Mucosa of rectum (tissue), 2 donors: ENCODE data around the gene KLF9.

ENCODE experiments used
- H3K27ac ChIP-seq, 2 donors: one replicate each; pipeline ENCODE4 v1.7.0; 2013; ENCODE audit warnings: inconsistent platforms in 2 of 2, low read depth in 2 of 2, low read length in 2 of 2
- H3K27me3 ChIP-seq, 2 donors: one replicate each; pipeline ENCODE4 v1.7.0; 2013; ENCODE audit warnings: low read length in 2 of 2; ENCODE audit not compliant: control insufficient read depth in 2 of 2, insufficient read depth in 2 of 2
- H3K36me3 ChIP-seq, 2 donors: one replicate each; pipeline ENCODE4 v1.7.0; 2013; ENCODE audit warnings: low read length in 2 of 2; ENCODE audit not compliant: control insufficient read depth in 2 of 2, insufficient read depth in 2 of 2
- H3K4me1 ChIP-seq, 2 donors: one replicate each; pipeline ENCODE4 v1.7.0; 2013; ENCODE audit warnings: low read length in 2 of 2, mild to moderate bottlenecking in 1 of 2; ENCODE audit not compliant: control insufficient read depth in 2 of 2, insufficient read depth in 2 of 2
- H3K4me3 ChIP-seq, 2 donors: one replicate each; pipeline ENCODE4 v1.7.0; 2013; ENCODE audit warnings: low read length in 2 of 2
- H3K9ac ChIP-seq, 2 donors: one replicate each; pipeline ENCODE4 v1.7.0; 2013; ENCODE audit warnings: low read length in 2 of 2, low read depth in 1 of 2, mild to moderate bottlenecking in 1 of 2
- H3K9me3 ChIP-seq, 2 donors: one replicate each; pipeline ENCODE4 v1.7.0; 2013; ENCODE audit warnings: low read length in 2 of 2; ENCODE audit not compliant: control insufficient read depth in 2 of 2
- donor health status: healthy.
- donor health status: Normal muscosa, but diverticular disease.

Gene KLF9

GRCh38 chr9:70412832-70413463, 1.5 kb downstream of the KLF9 start:
- no peaks in the 10 kb centered on the region for H3K27me3 ChIP-seq
- H3K4me1 ChIP-seq = peaks cover 25 to 44% of the 10 kb centered on the region in 2 donors
- H3K4me3 ChIP-seq = peak overlapping the region; percentile 86 to 100
- peak overlapping the region; percentile 98 to 100 for H3K9ac ChIP-seq
- H3K36me3 ChIP-seq = peaks cover 0 to 3% of the 10 kb centered on the region in 2 donors
- H3K27ac ChIP-seq = peak overlapping the region; percentile 100
- no peaks in the 10 kb centered on the region for H3K9me3 ChIP-seq

GRCh38 chr9:70411930-70412831, 2.3 kb downstream of the KLF9 start:
- peaks cover 0 to 3% of the 10 kb centered on the region in 2 donors for H3K36me3 ChIP-seq
- H3K27ac ChIP-seq = peak overlapping the region; percentile 100
- no peaks in the 10 kb centered on the region for H3K9me3 ChIP-seq
- H3K27me3 ChIP-seq = no peaks in the 10 kb centered on the region
- peak overlapping the region; percentile 86 to 100 for H3K4me3 ChIP-seq
- H3K9ac ChIP-seq = peak overlapping the region; percentile 98 to 100
- H3K4me1 ChIP-seq = peaks cover 31 to 50% of the 10 kb centered on the region in 2 donors

GRCh38 chr9:70411121-70411929, 3.1 kb downstream of the KLF9 start:
- Histone ChIP-seq H3K27me3 (no peaks in the 10 kb centered on the region), H3K9me3 (no peaks in the 10 kb centered on the region), H3K9ac (peak overlapping the region; percentile 98 to 100), H3K4me3 (peak overlapping the region; percentile 86 to 100), H3K4me1 (peaks cover 35 to 59% of the 10 kb centered on the region in 2 donors), H3K27ac (peak overlapping the region; percentile 100), H3K36me3 (peaks cover 0 to 3% of the 10 kb centered on the region in 2 donors)

DNA sequence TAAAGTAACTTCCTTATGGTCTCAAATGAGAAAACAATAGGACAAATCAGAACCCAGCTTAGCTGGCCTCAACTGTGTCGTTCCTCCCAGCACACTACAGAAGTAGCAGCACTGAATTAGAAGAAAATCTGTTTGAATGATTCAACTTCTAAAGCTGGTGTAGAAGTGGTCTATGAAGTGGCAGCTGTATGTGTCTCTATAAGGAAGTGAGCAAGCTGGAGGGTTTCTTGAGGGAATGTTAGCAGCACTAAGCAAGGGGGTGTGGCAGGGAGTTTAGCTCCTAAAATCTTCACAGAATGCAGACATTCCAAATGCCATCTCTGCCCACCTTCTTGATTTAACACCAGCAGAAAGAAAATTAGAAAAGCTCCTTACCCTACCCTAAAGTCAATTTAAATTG, 4.1 kb downstream of the KLF9 start:
- Histone ChIP-seq H3K36me3 (peaks cover 0 to 3% of the 10 kb centered on the region in 2 donors), H3K9me3 (no peaks in the 10 kb centered on the region), H3K27ac (peak overlapping the region; percentile 100), H3K9ac (peak overlapping the region; percentile 98 to 100), H3K4me3 (peak overlapping the region; percentile 86 to 100), H3K27me3 (no peaks in the 10 kb centered on the region), H3K4me1 (peaks cover 44 to 68% of the 10 kb centered on the region in 2 donors)

DNA sequence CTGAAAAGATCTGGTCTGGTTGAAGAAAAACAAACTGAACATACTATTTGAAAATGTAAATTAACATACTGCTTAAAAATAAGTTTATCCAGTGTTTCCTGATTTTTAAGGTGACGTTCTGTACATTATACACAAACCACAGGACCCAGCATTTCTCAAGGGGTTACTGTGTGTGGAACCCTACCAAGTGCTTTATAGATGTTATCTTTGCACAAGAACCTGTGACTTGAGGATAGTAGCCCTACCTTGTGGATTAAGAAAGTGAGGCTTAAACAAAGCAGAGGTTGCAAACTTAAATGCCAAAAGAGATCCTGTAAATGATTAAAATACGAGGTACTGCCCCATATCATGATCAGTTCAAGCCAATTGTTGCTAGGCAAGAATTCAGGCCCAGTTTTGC, 4.7 kb downstream of the KLF9 start:
- peak overlapping the region; percentile 41 to 86 for H3K4me3 ChIP-seq
- peaks cover 47 to 69% of the 10 kb centered on the region in 2 donors for H3K4me1 ChIP-seq
- peaks cover 0 to 3% of the 10 kb centered on the region in 2 donors for H3K36me3 ChIP-seq
- H3K9me3 ChIP-seq = no peaks in the 10 kb centered on the region
- no peaks in the 10 kb centered on the region for H3K27me3 ChIP-seq
- H3K9ac ChIP-seq = peak overlapping the region; percentile 98 to 100
- peak overlapping the region; percentile 100 for H3K27ac ChIP-seq

GRCh38 chr9:70409280-70409679, 5.2 kb downstream of the KLF9 start:
- no peaks in the 10 kb centered on the region for H3K27me3 ChIP-seq
- peaks cover 48 to 68% of the 10 kb centered on the region in 2 donors for H3K4me1 ChIP-seq
- no peak overlapping the region for H3K4me3 ChIP-seq
- H3K36me3 ChIP-seq = peaks cover 0 to 3% of the 10 kb centered on the region in 2 donors
- H3K9me3 ChIP-seq = no peaks in the 10 kb centered on the region
- H3K27ac ChIP-seq = peak overlapping the region in 1 of 2 donors; percentile 100
- peak overlapping the region; percentile 98 to 100 for H3K9ac ChIP-seq

DNA sequence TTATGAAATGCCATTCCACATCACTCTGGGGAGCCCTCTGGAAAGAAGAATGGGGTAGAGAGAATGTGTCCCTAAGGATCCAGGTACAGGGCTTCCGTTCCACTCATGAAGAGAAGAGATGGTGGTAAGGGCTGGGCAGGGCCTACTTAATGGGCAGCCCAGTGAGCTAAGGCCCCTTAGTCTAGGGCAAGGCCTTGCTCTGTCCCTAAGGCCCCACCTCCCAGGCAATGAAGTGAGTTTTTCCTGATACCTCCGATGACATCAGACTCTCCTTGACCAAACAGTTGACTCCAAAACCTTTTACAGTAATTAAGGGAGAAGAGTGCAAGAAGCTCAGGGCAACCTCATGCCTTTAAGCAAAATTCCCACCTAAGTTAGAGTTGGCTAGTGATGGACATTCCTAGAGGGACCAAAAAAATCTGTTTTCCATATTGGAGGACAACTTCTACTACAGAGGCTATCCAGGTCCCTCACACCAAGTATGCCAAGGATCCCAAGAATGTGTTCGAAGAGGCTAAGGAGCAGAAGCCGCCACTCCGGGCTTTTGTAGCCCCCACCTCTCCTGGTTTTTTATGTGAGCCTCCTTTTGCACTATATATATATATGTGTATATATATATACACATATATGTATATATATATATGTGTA, 5.9 kb downstream of the KLF9 start:
- Histone ChIP-seq H3K4me1 (peaks cover 56 to 73% of the 10 kb centered on the region in 2 donors), H3K4me3 (no peak overlapping the region), H3K36me3 (peaks cover 0 to 3% of the 10 kb centered on the region in 2 donors), H3K27me3 (no peaks in the 10 kb centered on the region), H3K9ac (no peak overlapping the region), H3K9me3 (no peaks in the 10 kb centered on the region), H3K27ac (peak overlapping the region in 1 of 2 donors; percentile 23)

GRCh38 chr9:70407081-70407503, 7.4 kb downstream of the KLF9 start:
- Histone ChIP-seq H3K4me1 (peaks cover 57 to 82% of the 10 kb centered on the region in 2 donors), H3K9me3 (no peaks in the 10 kb centered on the region), H3K36me3 (peaks cover 0 to 3% of the 10 kb centered on the region in 2 donors), H3K4me3 (peak overlapping the region in 1 of 2 donors; percentile 7), H3K27me3 (no peaks in the 10 kb centered on the region), H3K9ac (no peak overlapping the region), H3K27ac (peak overlapping the region; percentile 81 to 85)

GRCh38 chr9:70406434-70406862, 8.0 kb downstream of the KLF9 start:
- no peaks in the 10 kb centered on the region for H3K9me3 ChIP-seq
- H3K4me1 ChIP-seq = peaks cover 57 to 77% of the 10 kb centered on the region in 2 donors
- peak overlapping the region in 1 of 2 donors; percentile 26 for H3K4me3 ChIP-seq
- peaks cover 0 to 3% of the 10 kb centered on the region in 2 donors for H3K36me3 ChIP-seq
- H3K9ac ChIP-seq = peak overlapping the region; percentile 30 to 38
- peak overlapping the region; percentile 81 to 85 for H3K27ac ChIP-seq
- no peaks in the 10 kb centered on the region for H3K27me3 ChIP-seq
